ENCODE measurements around the gene GSTCD.
A peak's percentile ranks its signal among the peaks of the same experiment; 100 is the strongest.
"Not testable (repeated sequence)": the region's sequence is repeated elsewhere in the genome, so short reads cannot be mapped to it uniquely, and the experiment has no call there.

GSTCD gene

GRCh38 chr4:105708181-105709080, at the start of gene GSTCD, which contains the start of gene INTS12:
Gene GSTCD (plus strand): TSS chr4:105708784. CDS start chr4:105717614, 8,830 bp downstream.
Gene INTS12 (minus strand): TSS chr4:105708689. CDS start chr4:105700005, 8,684 bp downstream.
- DNase-seq (ENCODE audit: low spot score): peak; percentile 93

GRCh38 chr4:105659190-105659589, 49.4 kb upstream of the GSTCD start:
- no peak for DNase-seq (ENCODE audit: low spot score)

GRCh38 chr4:105661028-105661427, 47.6 kb upstream of the GSTCD start:
- no peak for DNase-seq (ENCODE audit: low spot score)

GRCh38 chr4:105662935-105663675, 45.5 kb upstream of the GSTCD start:
- DNase-seq (ENCODE audit: low spot score): no peak

GRCh38 chr4:105666693-105667092, 41.9 kb upstream of the GSTCD start:
- no peak for DNase-seq (ENCODE audit: low spot score)

GRCh38 chr4:105670684-105671083, 37.9 kb upstream of the GSTCD start:
- no peak for DNase-seq (ENCODE audit: low spot score)

- DNase-seq (ENCODE audit: low spot score): no peak
Measured at GRCh38 chr4:105671301-105671700, 37.3 kb upstream of the GSTCD start.

- DNase-seq (ENCODE audit: low spot score): no peak
Measured at GRCh38 chr4:105674011-105674410, 34.6 kb upstream of the GSTCD start.

- no peak for DNase-seq (ENCODE audit: low spot score)
Measured at GRCh38 chr4:105677709-105678108, 30.9 kb upstream of the GSTCD start.

GRCh38 chr4:105679186-105679585, 29.4 kb upstream of the GSTCD start:
- no peak for DNase-seq (ENCODE audit: low spot score)

GRCh38 chr4:105683038-105683437, 25.5 kb upstream of the GSTCD start:
- no peak for DNase-seq (ENCODE audit: low spot score)

- DNase-seq (ENCODE audit: low spot score): no peak
Measured at GRCh38 chr4:105686571-105686970, 22.0 kb upstream of the GSTCD start.

- not testable (repeated sequence) for DNase-seq (ENCODE audit: low spot score)
Measured at GRCh38 chr4:105694812-105695211, 13.8 kb upstream of the GSTCD start.

- not testable (repeated sequence) for DNase-seq (ENCODE audit: low spot score)
Measured at GRCh38 chr4:105695832-105696231, 12.8 kb upstream of the GSTCD start.

- DNase-seq (ENCODE audit: low spot score): no peak
Measured at GRCh38 chr4:105698607-105699006, 10.0 kb upstream of the GSTCD start.

- DNase-seq (ENCODE audit: low spot score): no peak
Measured at GRCh38 chr4:105707782-105708180, 803 bp upstream of the GSTCD start.

GRCh38 chr4:105709081-105709450, 482 bp downstream of the GSTCD start:
- DNase-seq (ENCODE audit: low spot score): no peak

- no peak for DNase-seq (ENCODE audit: low spot score)
Measured at GRCh38 chr4:105710012-105710600, 1.5 kb downstream of the GSTCD start.

GRCh38 chr4:105710678-105711077, 2.1 kb downstream of the GSTCD start:
- DNase-seq (ENCODE audit: low spot score): no peak

GRCh38 chr4:105712766-105713165, 4.2 kb downstream of the GSTCD start:
- DNase-seq (ENCODE audit: low spot score): no peak

GRCh38 chr4:105714071-105714521, 5.5 kb downstream of the GSTCD start:
- DNase-seq (ENCODE audit: low spot score): no peak

- DNase-seq (ENCODE audit: low spot score): no peak
Measured at GRCh38 chr4:105714932-105715331, 6.3 kb downstream of the GSTCD start.

Measured in activated CD4-positive, alpha-beta T cell treated with anti-CD3 and anti-CD28 coated beads, Interleukin-2, Interleukin-4, amounts not matched to agents 100 ng/mL and 50 ng/mL, durations not matched to agents 16 hours and 8 hours (primary cell).